ENCODE results near the gene MYO18B.

The MYO18B gene

GRCh38 chr22:26021516-26021915, 279.5 kb downstream of the MYO18B start:
- no peak overlapping the region for H3K4me3 ChIP-seq (ENCODE audit: low read depth, low read length)
- TF ChIP-seq, protein P1, sequence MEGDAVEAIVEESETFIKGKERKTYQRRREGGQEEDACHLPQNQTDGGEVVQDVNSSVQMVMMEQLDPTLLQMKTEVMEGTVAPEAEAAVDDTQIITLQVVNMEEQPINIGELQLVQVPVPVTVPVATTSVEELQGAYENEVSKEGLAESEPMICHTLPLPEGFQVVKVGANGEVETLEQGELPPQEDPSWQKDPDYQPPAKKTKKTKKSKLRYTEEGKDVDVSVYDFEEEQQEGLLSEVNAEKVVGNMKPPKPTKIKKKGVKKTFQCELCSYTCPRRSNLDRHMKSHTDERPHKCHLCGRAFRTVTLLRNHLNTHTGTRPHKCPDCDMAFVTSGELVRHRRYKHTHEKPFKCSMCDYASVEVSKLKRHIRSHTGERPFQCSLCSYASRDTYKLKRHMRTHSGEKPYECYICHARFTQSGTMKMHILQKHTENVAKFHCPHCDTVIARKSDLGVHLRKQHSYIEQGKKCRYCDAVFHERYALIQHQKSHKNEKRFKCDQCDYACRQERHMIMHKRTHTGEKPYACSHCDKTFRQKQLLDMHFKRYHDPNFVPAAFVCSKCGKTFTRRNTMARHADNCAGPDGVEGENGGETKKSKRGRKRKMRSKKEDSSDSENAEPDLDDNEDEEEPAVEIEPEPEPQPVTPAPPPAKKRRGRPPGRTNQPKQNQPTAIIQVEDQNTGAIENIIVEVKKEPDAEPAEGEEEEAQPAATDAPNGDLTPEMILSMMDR (IDR thresholded peaks at IDR 0.05; ENCODE audit: low read depth, low read length) = no peak

GRCh38 chr22:26023104-26023775, 281.3 kb downstream of the MYO18B start:
- no peak overlapping the region for H3K4me3 ChIP-seq (ENCODE audit: low read depth, low read length)
- TF ChIP-seq, protein P1 (IDR thresholded peaks at IDR 0.05; ENCODE audit: low read depth, low read length) = no peak

DNA sequence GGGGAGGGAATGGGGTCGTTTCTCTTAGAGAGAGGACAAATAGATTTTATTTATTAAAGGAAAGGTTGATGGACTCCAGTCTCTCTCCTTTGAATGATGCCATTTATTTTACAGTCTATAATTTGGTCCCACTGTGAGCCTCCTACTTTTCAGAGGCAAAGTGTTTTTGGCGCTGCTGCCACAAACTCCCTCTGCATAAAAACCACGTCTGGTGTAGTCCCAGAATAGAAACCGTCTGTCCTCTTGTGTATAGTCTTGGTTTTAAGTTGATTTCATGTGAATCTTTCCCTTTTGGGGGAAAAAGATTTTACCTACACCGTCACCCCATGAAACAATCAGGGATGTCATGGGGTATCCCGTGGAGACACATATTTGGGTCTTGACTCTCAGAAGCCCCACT, 283.6 kb downstream of the MYO18B start:
- no peak overlapping the region for H3K4me3 ChIP-seq (ENCODE audit: low read depth, low read length)
- TF ChIP-seq, protein P1 (IDR thresholded peaks at IDR 0.05; ENCODE audit: low read depth, low read length) = no peak

DNA sequence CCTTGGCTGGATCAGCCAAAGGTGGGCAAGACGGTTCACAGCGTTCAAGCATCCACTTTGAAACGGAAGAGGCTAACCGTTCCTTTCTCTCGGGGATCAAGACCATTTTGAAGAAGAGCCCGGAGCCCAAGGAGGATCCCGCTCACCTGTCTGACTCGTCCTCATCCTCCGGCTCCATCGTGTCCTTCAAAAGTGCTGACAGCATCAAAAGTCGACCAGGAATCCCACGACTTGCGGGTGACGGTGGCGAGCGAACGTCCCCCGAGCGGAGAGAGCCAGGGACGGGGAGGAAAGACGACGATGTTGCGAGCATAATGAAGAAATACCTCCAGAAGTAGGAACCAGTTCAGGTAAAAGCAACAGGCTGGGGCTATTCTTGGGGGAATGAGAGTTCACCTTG, 285.4 kb downstream of the MYO18B start:
- no peak overlapping the region for H3K4me3 ChIP-seq (ENCODE audit: low read depth, low read length)
- TF ChIP-seq, protein P1 (IDR thresholded peaks at IDR 0.05; ENCODE audit: low read depth, low read length) = no peak

DNA sequence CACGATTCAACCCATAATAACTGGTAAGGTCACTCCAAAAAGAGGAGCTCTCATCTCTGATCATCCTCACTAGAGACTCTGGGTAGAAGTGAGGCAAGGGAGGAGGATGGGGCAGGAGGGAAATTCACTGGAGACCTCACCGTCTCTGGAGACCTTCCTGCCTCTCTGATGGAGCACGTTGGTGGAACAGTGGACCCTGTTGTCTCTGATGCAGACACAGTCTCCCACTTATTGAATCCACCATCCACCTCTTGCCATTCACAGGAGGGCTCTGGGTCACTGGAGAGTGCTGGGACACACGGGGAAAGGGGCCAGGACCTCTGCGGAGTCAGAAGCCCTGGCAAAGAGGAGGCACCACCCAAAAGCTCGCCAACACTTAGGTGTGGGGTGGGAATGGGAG, 289.7 kb downstream of the MYO18B start:
- H3K4me3 ChIP-seq (ENCODE audit: low read depth, low read length) = no peak overlapping the region
- TF ChIP-seq, protein P1 (IDR thresholded peaks at IDR 0.05; ENCODE audit: low read depth, low read length) = no peak

DNA sequence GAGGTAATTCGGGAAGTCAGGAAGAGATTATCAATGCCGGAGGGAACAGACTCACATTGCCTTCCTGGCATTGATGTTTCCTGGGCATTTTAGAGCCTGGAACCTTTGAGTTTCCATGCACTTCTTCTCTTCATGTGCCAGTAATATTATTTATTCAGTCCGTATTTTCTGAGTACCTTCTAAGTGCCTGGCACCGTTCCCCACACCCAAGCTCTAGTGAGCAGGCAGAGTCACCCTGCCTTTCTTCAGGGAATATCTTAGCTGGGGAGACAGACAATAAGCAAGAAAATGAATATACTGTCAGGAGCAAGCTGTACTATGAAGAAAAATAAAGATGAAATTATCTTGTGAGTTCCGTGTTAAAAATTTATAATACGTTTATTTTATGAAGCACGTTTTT, 291.1 kb downstream of the MYO18B start:
- TF ChIP-seq, protein P1 (IDR thresholded peaks at IDR 0.05; ENCODE audit: low read depth, low read length) = no peak

GRCh38 chr22:26033586-26033985, 291.6 kb downstream of the MYO18B start:
- TF ChIP-seq, protein P1 (IDR thresholded peaks at IDR 0.05; ENCODE audit: low read depth, low read length) = no peak
- H3K4me3 ChIP-seq (ENCODE audit: low read depth, low read length) = no peak overlapping the region

More for the DNA sequence above, 291.1 kb downstream of the MYO18B start:
- H3K4me3 ChIP-seq (ENCODE audit: low read depth, low read length) = no peak overlapping the region

Data from WI38 (cell line).